ENCODE measurements around the gene WWTR1. TPM values are rescaled to one million over a fixed set of nuclear protein-coding genes. Genes with fewer than 3 reads are reported as not detected.

The WWTR1 gene
- total and polyA plus RNA-seq, 2 of the 4 experiments (the other 2 are of a cell fraction), result 38.9 to 65.3 TPM

DNA sequence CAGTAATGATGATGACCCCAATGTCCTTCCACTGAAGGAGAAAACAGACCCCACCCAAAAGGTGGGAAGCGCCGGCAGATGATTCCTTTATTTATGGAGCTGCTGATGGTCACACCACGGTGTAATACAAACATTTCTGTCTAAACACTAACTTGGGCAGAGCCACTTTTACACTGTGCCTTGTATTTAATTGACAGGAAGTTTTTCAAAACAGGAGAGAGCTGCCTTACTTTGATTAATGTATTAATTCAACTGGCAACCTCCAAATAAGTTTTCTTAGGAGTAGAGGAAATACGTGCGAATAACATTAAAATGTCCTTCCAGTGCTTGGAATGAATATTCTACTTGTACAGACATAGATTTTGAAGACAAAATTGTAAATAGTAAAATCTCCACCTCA, 70.4 kb downstream of the WWTR1 start:
- ATAC-seq (ENCODE audit: low read depth) (no peak), DNase-seq (no peak)
- in situ Hi-C loops (cut with MboI; ENCODE audit: low sequenced_read_pairs), result no loop called here
- Histone ChIP-seq H3K56ac (ENCODE audit: extremely low read depth, insufficient read depth, low read length) (no peak overlapping the region), H4K20me1 (ENCODE audit: insufficient read depth, low read length) (peaks cover 18% of the 10 kb centered on the region), H3K4me2 (ENCODE audit: low read depth, low read length) (no peak overlapping the region), H3K9me1 (ENCODE audit: insufficient read depth, low read length) (peaks cover 15% of the 10 kb centered on the region), H2BK120ac (ENCODE audit: low read depth, low read length) (no peak overlapping the region), H4K91ac (ENCODE audit: insufficient read depth, low read depth, low read length) (no peak overlapping the region), H3K27ac (ENCODE audit: insufficient read depth, low read length) (no peak overlapping the region), H3K18ac (ENCODE audit: low read depth, low read length) (no peak overlapping the region), H3K9ac (ENCODE audit: low read depth, low read length) (no peak overlapping the region), H3K4me1 (ENCODE audit: control insufficient read depth, insufficient read depth, low read length) (peaks cover 11% of the 10 kb centered on the region), H4K5ac (ENCODE audit: low read depth, low read length) (no peak overlapping the region), H2AFZ (replicated peaks; ENCODE audit: low read length, poor library complexity) (no peak overlapping the region), H3K9me3 (ENCODE audit: control insufficient read depth, insufficient read depth, low read length) (no peaks in the 10 kb centered on the region), H3K14ac (replicated peaks; ENCODE audit: low read depth, low read length) (no peak overlapping the region), H3K4ac (ENCODE audit: low read depth, low read length) (no peak overlapping the region), H3K36me3 (ENCODE audit: control insufficient read depth, insufficient read depth, low read length) (peaks cover 2% of the 10 kb centered on the region; the same call in 1 of the 2 replicates), H3K4me3 (ENCODE audit: insufficient read depth, low read depth, low read length) (no peak overlapping the region), H4K8ac (ENCODE audit: low read depth in 2 of 2, low read length in 2 of 2) (no peak overlapping the region), H2BK20ac (ENCODE audit: low read depth, low read length) (no peak overlapping the region; the same call in 1 of the 2 replicates), H3K27me3 (ENCODE audit: control insufficient read depth, insufficient read depth, low read length) (no peaks in the 10 kb centered on the region), H2BK5ac (ENCODE audit: low read depth, low read length, poor library complexity, severe bottlenecking) (no peak overlapping the region), H2BK15ac (ENCODE audit: low read depth, low read length) (no peak overlapping the region), H2AK5ac (ENCODE audit: low read depth, low read length) (no peak overlapping the region), H3K79me1 (ENCODE audit: low read depth in 1 of 2, low read length in 2 of 2) (peaks cover 33 to 71% of the 10 kb centered on the region in 2 experiments), H2AK9ac (replicated peaks; ENCODE audit: low read depth, low read length, poor library complexity) (no peak overlapping the region), H3K23ac (ENCODE audit: low read depth, low read length) (no peak overlapping the region)
- no peak for TF ChIP-seq CEBPB (IDR thresholded peaks at IDR 0.05; ENCODE audit: low read depth, low read length)
- no peak for TF ChIP-seq SMC3 (IDR thresholded peaks at IDR 0.05; ENCODE audit: low read depth, low read length)
- TF ChIP-seq FOS (IDR thresholded peaks at IDR 0.05; ENCODE audit: low read depth, low read length), result no peak
- no peak for TF ChIP-seq NFE2L2 (IDR thresholded peaks at IDR 0.05; ENCODE audit: low read depth, low read length)
- no peak for TF ChIP-seq MAFK (IDR thresholded peaks at IDR 0.05; ENCODE audit: low read depth, low read length)
- no peak for TF ChIP-seq RCOR1 (IDR thresholded peaks at IDR 0.05; ENCODE audit: insufficient replicate concordance, low read length)
- TF ChIP-seq MXI1 (IDR thresholded peaks at IDR 0.05; ENCODE audit: borderline replicate concordance, low read depth, low read length), result no peak
- TF ChIP-seq, protein P1, sequence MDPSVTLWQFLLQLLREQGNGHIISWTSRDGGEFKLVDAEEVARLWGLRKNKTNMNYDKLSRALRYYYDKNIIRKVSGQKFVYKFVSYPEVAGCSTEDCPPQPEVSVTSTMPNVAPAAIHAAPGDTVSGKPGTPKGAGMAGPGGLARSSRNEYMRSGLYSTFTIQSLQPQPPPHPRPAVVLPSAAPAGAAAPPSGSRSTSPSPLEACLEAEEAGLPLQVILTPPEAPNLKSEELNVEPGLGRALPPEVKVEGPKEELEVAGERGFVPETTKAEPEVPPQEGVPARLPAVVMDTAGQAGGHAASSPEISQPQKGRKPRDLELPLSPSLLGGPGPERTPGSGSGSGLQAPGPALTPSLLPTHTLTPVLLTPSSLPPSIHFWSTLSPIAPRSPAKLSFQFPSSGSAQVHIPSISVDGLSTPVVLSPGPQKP (IDR thresholded peaks at IDR 0.05; ENCODE audit: borderline replicate concordance, low read depth, low read length), result no peak
- intact Hi-C loops (cut with micrococcal nuclease), result no loop called here
- POLR2A ChIA-PET (ENCODE audit: unreplicated experiment), result no interaction called here
- CTCF ChIA-PET, result interaction anchor here (0.7 to 1.4 kb wide), 3 partner anchors 10 to 219 kb away, joined by 3 to 4 read pairs (median 3); no protein-coding TSS in a partner anchor
- dilution Hi-C loops (cut with HindIII; ENCODE audit: low sequenced_read_pairs, unreplicated experiment), result no loop called here
- BruUV-seq (replicated peaks), result no TSS peak
- no CpG with 5 or more reads among the region's 5 CpGs for WGBS, 2 experiments (ENCODE audit: extremely low coverage in 2 of 2, insufficient read length in 1 of 2)

All from IMR-90 (cell line).